GM19455 (cell line): ENCODE measurements around the gene NOM1.

ENCODE experiments used
- ATAC-seq: cut with Tn5 transposase; IDR thresholded peaks from one replicate; pipeline ENCODE4 v1.9.1; 2021; ENCODE audit not compliant: unreplicated experiment

Gene NOM1

DNA sequence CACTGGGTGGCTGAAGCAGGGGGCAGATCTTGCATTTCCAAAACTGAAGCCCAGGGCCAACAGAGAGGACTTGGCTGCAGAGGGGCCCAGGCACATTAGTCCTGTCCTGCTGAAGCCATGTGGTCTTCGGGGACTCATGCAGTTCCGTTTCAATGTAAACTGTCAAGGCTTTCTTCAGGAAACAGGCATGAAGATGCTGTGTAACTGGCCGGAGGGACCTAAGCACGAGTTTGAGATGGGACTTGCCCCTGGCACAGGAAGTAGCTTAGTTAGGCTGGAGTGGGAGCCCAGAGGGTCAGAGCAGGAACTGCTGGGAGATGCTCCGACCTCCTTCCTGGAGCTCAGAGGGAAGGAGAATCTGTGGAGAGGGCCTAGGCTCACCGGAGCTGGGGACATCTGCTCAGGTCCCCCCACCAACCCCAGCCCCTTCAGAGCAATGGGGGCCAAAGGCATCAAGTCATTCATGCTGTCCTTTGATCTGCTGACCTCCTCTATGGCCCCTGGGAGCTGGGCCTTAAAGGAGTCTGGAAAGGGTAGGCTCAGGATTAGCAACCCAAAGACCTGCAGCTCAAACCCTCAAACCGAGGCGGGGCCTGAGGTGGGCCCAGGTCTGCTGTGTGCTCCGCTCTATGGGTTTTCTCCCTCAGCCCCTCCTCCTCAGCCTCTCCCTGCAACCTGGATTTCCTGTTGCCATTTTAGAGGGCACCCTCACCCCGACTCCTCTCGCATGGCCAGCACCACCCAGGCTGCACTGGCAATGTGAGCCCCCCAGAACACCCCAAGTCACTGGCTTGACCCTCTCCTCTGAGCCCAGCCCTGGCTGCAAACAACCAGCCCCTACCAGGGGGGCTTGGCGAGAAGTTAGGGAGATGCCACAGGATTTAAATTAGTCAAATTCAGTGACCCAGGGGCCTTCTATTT, 65.4 kb downstream of the NOM1 start:
- no peak for ATAC-seq

DNA sequence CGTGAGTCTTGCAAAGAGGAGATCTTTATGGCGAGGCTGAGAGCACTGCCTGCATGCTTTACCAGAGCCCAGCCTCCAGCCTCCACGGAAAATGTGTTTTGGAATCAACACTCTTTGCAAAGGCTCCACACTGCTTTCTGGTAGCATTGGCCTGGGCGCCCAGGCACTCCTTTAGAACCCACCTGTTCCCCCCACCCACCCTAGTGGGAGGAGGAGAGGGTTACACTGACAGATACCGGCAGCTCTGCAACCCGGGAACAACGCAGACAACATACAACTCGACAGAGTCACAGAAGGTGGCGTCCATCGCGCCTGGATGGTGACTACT, 66.5 kb downstream of the NOM1 start:
- peak; percentile 8 for ATAC-seq

DNA sequence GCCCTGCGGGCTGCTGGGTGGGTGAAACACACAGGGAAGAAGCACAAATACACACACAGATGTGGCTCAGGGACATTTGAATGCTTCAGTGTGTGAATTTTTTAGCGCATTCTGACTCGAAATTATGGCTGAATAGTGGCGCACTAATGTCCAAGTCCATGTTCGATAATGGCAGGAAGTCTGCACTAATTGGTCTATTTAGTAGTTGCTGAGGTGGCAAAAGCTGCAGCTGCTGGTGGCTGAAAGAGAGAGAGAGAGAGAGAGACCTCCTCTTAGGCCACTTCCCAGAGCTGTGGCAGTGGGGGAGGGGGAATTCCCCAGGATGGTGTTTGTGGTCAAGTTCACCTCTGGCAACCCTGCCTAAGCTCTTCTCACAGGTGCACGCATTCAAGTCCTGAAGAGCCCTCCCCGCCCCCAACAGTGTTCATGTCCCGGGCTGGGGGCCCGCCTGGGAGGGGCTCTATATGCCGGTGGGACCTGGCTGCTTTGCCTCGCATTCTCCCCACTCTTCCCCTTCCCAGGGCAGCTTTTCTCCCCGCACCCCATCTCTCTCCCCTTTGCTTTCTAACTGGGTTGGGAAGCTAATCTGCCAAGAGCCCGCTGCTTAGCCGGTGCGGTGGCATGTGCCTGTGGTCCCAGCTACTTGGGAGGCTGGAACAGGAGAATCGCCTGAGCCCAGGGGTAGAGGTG, 67.0 kb downstream of the NOM1 start:
- peak; percentile 70 for ATAC-seq

DNA sequence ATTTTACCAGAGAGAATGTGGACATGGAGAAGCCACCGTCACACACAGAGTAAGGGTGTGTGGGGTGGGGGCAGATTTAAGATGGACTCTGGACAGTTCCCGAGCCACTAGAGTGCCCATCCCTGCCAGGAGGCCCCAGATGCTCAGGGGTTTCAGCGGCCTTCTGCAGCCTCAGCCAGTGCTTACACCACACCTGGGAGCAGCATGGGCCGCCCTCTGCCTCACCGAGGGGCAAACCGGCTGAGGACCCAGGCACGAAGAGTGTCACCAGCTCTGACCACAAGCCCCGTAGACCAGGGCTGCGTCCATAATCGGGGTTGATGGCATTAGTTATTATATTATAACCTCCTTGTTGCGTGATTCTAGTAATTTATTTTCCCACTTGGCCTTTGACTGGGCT, 67.6 kb downstream of the NOM1 start:
- peak; percentile 6 for ATAC-seq

DNA sequence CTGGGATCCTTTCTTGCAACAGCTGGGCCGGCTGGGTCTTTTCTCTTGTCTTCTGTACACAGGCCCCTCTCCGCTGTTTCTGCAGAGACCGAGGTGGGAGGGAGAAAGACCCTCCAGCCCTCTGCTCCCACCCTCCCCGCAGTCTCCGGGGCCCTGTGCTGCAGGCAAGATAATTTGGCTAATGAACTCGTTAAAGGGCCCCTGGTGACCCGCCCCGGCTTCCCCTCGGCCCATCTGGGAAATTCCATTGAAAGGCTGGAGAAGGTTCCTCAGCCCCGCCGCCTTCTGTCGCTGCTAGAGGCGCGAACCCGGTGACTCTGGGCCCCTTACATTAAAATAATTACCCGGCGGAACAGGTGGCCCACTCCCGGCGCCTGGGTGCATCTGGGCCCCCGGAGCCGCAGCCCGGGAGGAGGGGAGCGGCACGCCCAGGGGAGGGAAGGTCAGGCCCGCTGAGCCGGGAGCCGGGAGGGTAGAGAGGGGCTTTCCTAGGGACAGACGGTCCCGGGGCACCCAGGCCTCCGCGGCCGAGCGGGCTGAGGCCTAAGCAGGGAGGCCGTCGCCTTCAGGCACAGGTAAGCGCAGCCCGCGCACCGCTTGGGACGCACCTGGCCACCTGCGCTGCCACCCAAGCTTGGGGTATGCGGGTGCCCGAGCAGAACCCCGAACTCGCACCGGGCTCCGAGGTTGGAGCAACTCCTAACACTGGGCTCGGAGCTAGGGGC, 68.3 kb downstream of the NOM1 start:
- no peak for ATAC-seq

DNA sequence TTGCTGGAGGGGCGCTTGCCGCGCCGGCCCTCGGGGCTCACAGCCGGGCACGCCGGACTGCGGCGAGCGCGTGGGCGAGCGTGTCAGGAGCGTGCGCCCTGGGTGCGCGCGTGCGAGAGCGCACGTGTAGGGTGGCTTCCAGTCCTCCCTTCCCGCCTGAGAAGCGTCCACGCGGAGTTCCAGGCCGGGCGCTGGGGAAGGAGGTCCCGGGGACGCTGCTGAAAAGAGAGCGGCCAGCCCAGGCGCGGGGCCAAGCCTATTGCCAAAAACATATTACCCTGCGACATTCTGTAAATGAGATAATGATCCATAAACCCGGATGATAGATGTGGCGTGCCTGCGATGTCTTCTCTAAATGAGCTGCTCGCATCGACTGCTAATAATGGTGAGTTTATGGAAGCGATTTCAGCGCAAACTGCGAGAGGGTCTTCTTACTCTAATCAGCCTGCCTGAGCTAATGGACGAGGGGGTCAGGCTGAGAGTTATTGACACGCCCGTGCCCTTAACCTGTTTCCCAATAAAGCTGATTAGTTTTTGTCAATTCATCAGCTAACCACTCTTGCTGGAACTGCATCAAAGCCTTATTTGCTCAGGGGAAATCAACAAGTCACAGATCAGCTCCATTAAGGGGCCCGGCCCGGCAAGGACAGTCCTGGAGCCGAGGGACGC, 69.0 kb downstream of the NOM1 start:
- no peak for ATAC-seq

DNA sequence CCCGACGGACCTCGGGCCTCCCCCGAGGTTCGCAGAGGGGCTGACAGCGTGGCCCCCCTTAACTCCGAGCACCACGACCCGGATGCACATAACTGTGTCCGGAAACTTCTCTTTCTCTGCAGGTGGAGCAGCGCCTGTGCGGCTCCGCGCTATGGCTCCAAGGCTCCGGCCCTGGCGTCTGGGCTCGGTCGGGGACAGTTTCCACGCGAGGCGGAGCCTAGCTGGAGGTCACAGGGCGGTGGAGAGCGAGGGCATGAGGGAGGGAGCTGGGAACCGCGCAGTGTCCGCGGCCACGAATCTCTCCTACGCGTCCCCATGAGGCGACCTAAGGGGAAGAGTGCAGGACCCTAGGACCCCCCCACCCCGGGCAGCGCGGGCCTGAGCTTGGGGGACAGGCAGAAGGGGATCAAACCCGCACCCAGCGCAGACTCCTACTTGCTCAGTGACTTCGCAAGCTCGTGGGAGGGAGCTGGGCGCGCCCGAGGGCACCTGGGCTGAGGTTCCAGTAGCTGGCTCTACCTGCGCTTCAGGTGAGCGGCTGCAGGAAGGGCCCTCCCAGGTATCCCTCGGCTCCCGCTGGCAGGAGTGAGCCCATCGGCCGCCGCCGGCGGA, 69.6 kb downstream of the NOM1 start:
- no peak for ATAC-seq

- ATAC-seq: no peak
Observed at GRCh38 chr7:157019718-157020451, 70.4 kb downstream of the NOM1 start.

- ATAC-seq: no peak
Observed at GRCh38 chr7:157020514-157021070, 71.1 kb downstream of the NOM1 start.

GRCh38 chr7:157021071-157021870, 71.8 kb downstream of the NOM1 start:
- no peak for ATAC-seq

GRCh38 chr7:157021871-157022680, 72.6 kb downstream of the NOM1 start:
- ATAC-seq: no peak
